Stimulated activated CD4-positive, alpha-beta T cell treated with anti-CD3 and anti-CD28 coated beads, Interleukin-1b, Interleukin-23, amount 100 ng/mL, for 1 hour (primary cell): Measurements from ENCODE around the gene USP17L22.
"Not testable (repeated sequence)": the region's sequence is repeated elsewhere in the genome, so short reads cannot be mapped to it uniquely, and the experiment has no call there.

ENCODE experiments used
- DNase-seq, 2 donors: peaks; one replicate each; pipeline ENCODE4 v3.0.0-alpha.2; 2020; ENCODE audit warnings: low read depth in 2 of 2

Gene USP17L22

GRCh38 chr4:9267319-9267718 is at the start of gene USP17L22:
USP17L22 (plus strand) TSS chr4:9267619; CDS start chr4:9267619, 0 bp downstream.
- DNase-seq = not testable (repeated sequence)

- not testable (repeated sequence) for DNase-seq
These were observed 47.6 kb upstream of the USP17L22 start, which contains the start of gene USP17L12 for GRCh38 chr4:9219852-9220251. USP17L12 (plus strand) TSS chr4:9220152; CDS start chr4:9220152, 0 bp downstream.

GRCh38 chr4:9224596-9224995 is 42.8 kb upstream of the USP17L22 start, which contains the start of gene USP17L13:
USP17L13 (plus strand) TSS chr4:9224896; CDS start chr4:9224896, 0 bp downstream.
- not testable (repeated sequence) for DNase-seq

- not testable (repeated sequence) for DNase-seq
These were observed 37.2 kb upstream of the USP17L22 start for GRCh38 chr4:9230249-9230648.

GRCh38 chr4:9234085-9234484 is 33.3 kb upstream of the USP17L22 start, which contains the start of gene USP17L15:
USP17L15 (plus strand) TSS chr4:9234385; CDS start chr4:9234385, 0 bp downstream.
- DNase-seq = not testable (repeated sequence)

- DNase-seq = not testable (repeated sequence)
These were observed 29.0 kb upstream of the USP17L22 start for GRCh38 chr4:9238461-9238860.

GRCh38 chr4:9243579-9243978 is 23.8 kb upstream of the USP17L22 start, which contains the start of gene USP17L17:
USP17L17 (plus strand) TSS chr4:9243879; CDS start chr4:9243879, 0 bp downstream.
- not testable (repeated sequence) for DNase-seq

GRCh38 chr4:9247953-9248680 is 19.3 kb upstream of the USP17L22 start, which contains the start of gene USP17L18:
USP17L18 (plus strand) TSS chr4:9248630; CDS start chr4:9248630, 0 bp downstream.
- not testable (repeated sequence) for DNase-seq

GRCh38 chr4:9253078-9253477 is 14.3 kb upstream of the USP17L22 start, which contains the start of gene USP17L19:
USP17L19 (plus strand) TSS chr4:9253378; CDS start chr4:9253378, 0 bp downstream.
- not testable (repeated sequence) for DNase-seq

GRCh38 chr4:9257824-9258223 is 9.6 kb upstream of the USP17L22 start, which contains the start of gene USP17L20:
USP17L20 (plus strand) TSS chr4:9258124; CDS start chr4:9258124, 0 bp downstream.
- DNase-seq = not testable (repeated sequence)

- not testable (repeated sequence) for DNase-seq
These were observed 4.8 kb upstream of the USP17L22 start, which contains the start of gene USP17L21 for GRCh38 chr4:9262572-9262971. USP17L21 (plus strand) TSS chr4:9262872; CDS start chr4:9262872, 0 bp downstream.

GRCh38 chr4:9271719-9272118 is 4.3 kb downstream of the USP17L22 start:
- peak; percentile 0 to 6 for DNase-seq
